CD4-positive, alpha-beta T cell treated with Interleukin-1 beta for 1 hour (primary cell): Measurements from ENCODE around the gene MBL2.

Experiments used
- DNase-seq, 2 donors: peaks; one replicate each; pipeline ENCODE4 v3.0.0-alpha.2; 2020 to 2022

Gene MBL2

GRCh38 chr10:52771534-52772445, 794 bp downstream of the MBL2 start:
- no peak for DNase-seq

- DNase-seq, result no peak
Observed at GRCh38 chr10:52770904-52771303, 1.7 kb downstream of the MBL2 start.

GRCh38 chr10:52769966-52770365, 2.6 kb downstream of the MBL2 start:
- DNase-seq, result no peak

- no peak for DNase-seq
Observed at GRCh38 chr10:52768001-52768532, 4.5 kb downstream of the MBL2 start.

GRCh38 chr10:52762088-52762487, 10.5 kb downstream of the MBL2 start:
- no peak for DNase-seq

GRCh38 chr10:52759154-52759553, 13.4 kb downstream of the MBL2 start:
- DNase-seq, result no peak

GRCh38 chr10:52758406-52758805, 14.2 kb downstream of the MBL2 start:
- no peak for DNase-seq

GRCh38 chr10:52757773-52758172, 14.8 kb downstream of the MBL2 start:
- no peak for DNase-seq

GRCh38 chr10:52756966-52757365, 15.6 kb downstream of the MBL2 start:
- DNase-seq, result no peak

GRCh38 chr10:52756295-52756694, 16.3 kb downstream of the MBL2 start:
- no peak for DNase-seq

GRCh38 chr10:52755297-52756062, 17.1 kb downstream of the MBL2 start:
- no peak for DNase-seq

GRCh38 chr10:52752801-52753445, 19.7 kb downstream of the MBL2 start:
- DNase-seq, result no peak

- DNase-seq, result no peak
Observed at GRCh38 chr10:52752261-52752660, 20.3 kb downstream of the MBL2 start.

GRCh38 chr10:52751337-52751736, 21.2 kb downstream of the MBL2 start:
- DNase-seq, result no peak

GRCh38 chr10:52750629-52751028, 22.0 kb downstream of the MBL2 start:
- no peak for DNase-seq

GRCh38 chr10:52747694-52748093, 24.9 kb downstream of the MBL2 start:
- no peak for DNase-seq

- DNase-seq, result no peak
Observed at GRCh38 chr10:52746169-52746568, 26.4 kb downstream of the MBL2 start.

- no peak for DNase-seq
Observed at GRCh38 chr10:52744057-52744805, 28.4 kb downstream of the MBL2 start.

GRCh38 chr10:52742731-52743130, 29.9 kb downstream of the MBL2 start:
- DNase-seq, result no peak

GRCh38 chr10:52741851-52742250, 30.7 kb downstream of the MBL2 start:
- no peak for DNase-seq

- peak; percentile 13 to 15 for DNase-seq
Observed at GRCh38 chr10:52740913-52741675, 31.5 kb downstream of the MBL2 start.

- no peak for DNase-seq
Observed at GRCh38 chr10:52740155-52740549, 32.4 kb downstream of the MBL2 start.
